Progenitor cell of endocrine pancreas (in vitro differentiated cells): Measurements from ENCODE around the gene TAF8. TPM values are rescaled to one million over a fixed set of nuclear protein-coding genes. Genes with fewer than 3 reads are reported as not detected.
A peak's percentile ranks its signal among the peaks of the same experiment; 100 is the strongest.

Source experiments
- DNase-seq: peaks from one replicate; pipeline ENCODE4 v3.0.0; 2021; ENCODE audit warnings: low spot score; ENCODE audit not compliant: unreplicated experiment
- H3K27ac Mint-ChIP-seq: 2 replicates; pipeline ENCODE4 v1.8.0; 2021; ENCODE audit warnings: mild to moderate bottlenecking, moderate library complexity, mixed read lengths
- H3K27me3 Mint-ChIP-seq: 2 replicates; pipeline ENCODE4 v1.8.0; 2021; ENCODE audit warnings: mixed read lengths
- H3K36me3 Mint-ChIP-seq: 2 replicates; pipeline ENCODE4 v1.8.0; 2022; ENCODE audit warnings: mixed read lengths; ENCODE audit not compliant: insufficient read depth
- H3K4me1 Mint-ChIP-seq: 2 replicates; pipeline ENCODE4 v1.8.0; 2021; ENCODE audit warnings: low read depth, mixed read lengths
- H3K4me3 Mint-ChIP-seq: 2 replicates; pipeline ENCODE4 v1.8.0; 2021; ENCODE audit warnings: low read depth, mild to moderate bottlenecking, moderate library complexity, mixed read lengths
- H3K9me3 Mint-ChIP-seq: 2 replicates; pipeline ENCODE4 v1.8.0; 2021; ENCODE audit warnings: low read depth, mixed read lengths
- total RNA-seq: library from RNA; stranded (reverse); gene quantifications from 2 replicates; pipeline ENCODE4 v1.2.1, GENCODE V29; 2021
- TF ChIP-seq, protein P1 (sequence below): fragments of 200-600 bp; sonication (generic); IDR thresholded peaks from one replicate; pipeline ENCODE4 v1.5.0; 2021; ENCODE audit warnings: antibody characterized with exemption, mild to moderate bottlenecking; ENCODE audit not compliant: unreplicated experiment

The TAF8 gene
- total RNA-seq, 1 donor from 2014 or later = 38.9 TPM

DNA sequence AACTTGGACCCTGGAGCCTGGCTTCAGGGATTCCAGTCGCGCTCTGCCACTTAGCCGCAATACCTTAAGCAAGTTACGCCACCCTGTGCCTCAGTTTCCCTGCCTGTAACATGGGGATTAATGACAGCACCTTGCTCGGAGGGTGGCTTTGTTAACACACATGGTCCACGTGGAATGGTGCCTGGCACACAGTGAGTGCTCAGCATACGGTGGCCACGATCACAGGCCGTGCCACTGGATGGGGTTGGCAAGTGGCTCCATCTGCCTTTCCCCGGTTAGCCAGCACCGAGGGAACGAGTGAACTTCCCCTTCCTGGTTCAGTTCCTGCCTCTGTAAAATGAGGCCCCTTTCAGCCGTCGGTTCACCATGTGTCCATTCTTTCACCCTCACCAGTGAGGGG is 74.9 kb downstream of the TAF8 start:
- peaks cover 8% of the 10 kb centered on the region for H3K36me3 Mint-ChIP-seq
- H3K4me1 Mint-ChIP-seq = no peaks in the 10 kb centered on the region
- TF ChIP-seq, protein P1, sequence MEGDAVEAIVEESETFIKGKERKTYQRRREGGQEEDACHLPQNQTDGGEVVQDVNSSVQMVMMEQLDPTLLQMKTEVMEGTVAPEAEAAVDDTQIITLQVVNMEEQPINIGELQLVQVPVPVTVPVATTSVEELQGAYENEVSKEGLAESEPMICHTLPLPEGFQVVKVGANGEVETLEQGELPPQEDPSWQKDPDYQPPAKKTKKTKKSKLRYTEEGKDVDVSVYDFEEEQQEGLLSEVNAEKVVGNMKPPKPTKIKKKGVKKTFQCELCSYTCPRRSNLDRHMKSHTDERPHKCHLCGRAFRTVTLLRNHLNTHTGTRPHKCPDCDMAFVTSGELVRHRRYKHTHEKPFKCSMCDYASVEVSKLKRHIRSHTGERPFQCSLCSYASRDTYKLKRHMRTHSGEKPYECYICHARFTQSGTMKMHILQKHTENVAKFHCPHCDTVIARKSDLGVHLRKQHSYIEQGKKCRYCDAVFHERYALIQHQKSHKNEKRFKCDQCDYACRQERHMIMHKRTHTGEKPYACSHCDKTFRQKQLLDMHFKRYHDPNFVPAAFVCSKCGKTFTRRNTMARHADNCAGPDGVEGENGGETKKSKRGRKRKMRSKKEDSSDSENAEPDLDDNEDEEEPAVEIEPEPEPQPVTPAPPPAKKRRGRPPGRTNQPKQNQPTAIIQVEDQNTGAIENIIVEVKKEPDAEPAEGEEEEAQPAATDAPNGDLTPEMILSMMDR = no peak
- no peak for DNase-seq
- H3K4me3 Mint-ChIP-seq = no peak overlapping the region
- H3K27me3 Mint-ChIP-seq = no peaks in the 10 kb centered on the region
- no peaks in the 10 kb centered on the region for H3K9me3 Mint-ChIP-seq
- no peak overlapping the region for H3K27ac Mint-ChIP-seq

DNA sequence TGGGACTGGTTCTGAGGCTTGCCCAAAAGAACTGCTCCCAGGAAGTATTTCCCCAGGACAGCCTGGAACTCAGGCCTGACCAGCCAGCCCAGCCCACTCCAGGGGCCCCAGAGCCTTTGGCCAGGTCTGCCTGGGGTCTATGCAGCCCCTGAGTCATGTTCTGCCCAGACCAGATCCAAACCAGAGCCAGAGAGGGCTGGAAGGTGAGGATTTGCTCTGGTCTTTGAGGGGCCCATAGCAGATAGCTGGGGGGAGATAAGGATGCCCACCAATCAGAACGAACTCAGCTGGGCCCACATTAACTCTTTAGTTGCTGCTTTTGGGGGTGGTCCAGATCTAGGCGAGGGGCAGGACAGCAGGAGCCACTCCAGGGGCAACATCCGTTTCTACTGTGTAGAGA is 75.3 kb downstream of the TAF8 start:
- TF ChIP-seq, protein P1 = no peak
- DNase-seq = no peak
- Mint-ChIP-seq H3K27me3 (no peaks in the 10 kb centered on the region), H3K4me1 (no peaks in the 10 kb centered on the region), H3K9me3 (no peaks in the 10 kb centered on the region), H3K27ac (no peak overlapping the region), H3K36me3 (peaks cover 8% of the 10 kb centered on the region), H3K4me3 (no peak overlapping the region)

DNA sequence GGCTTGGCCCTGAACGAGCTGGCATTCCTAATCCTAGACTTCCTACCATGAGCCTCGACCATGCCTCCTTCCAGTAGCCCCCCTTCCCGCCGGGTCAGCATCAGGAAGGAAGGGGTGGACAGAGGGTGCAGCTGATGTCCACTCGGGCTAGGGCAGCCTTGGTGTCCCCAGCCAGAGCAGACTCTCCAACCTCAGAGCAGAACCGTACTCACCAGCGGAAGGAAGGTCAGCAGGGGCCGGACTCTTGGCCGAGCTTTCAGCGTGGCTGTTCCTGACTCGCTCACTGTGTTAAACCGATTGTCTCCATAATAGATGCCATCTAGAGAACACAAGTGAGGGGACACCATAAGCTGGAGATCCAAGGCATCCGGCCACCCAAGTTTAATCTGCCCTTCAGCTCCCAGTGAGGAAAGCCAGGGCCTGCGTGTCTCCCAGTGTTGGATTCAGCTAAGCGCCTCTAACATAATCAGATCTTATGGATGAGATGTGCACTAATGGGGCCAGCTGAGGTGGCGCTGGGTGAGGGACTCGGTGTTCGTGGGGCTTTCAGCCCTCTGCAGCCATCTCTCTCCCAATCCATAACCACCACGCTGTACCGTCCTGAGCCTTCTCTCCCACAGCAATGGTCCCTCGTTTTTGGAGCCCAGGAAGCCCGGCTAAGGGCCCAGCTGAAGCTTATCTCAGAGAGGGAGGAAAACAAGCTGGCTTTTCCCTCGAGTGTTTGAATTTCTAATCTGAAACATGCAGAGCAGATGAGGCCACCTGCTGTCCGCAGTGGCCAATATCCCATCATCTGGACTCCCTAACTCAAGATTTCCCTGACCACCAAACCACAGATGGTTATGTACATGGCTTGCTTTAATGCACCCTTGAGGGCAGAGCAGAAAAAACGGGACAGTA is 78.4 kb downstream of the TAF8 start:
- DNase-seq = no peak
- H3K27me3 Mint-ChIP-seq = no peaks in the 10 kb centered on the region
- TF ChIP-seq, protein P1 = no peak
- no peaks in the 10 kb centered on the region for H3K9me3 Mint-ChIP-seq
- peak overlapping the region; percentile 24 for H3K27ac Mint-ChIP-seq
- H3K36me3 Mint-ChIP-seq = peaks cover 10% of the 10 kb centered on the region
- H3K4me1 Mint-ChIP-seq = no peaks in the 10 kb centered on the region
- no peak overlapping the region for H3K4me3 Mint-ChIP-seq

DNA sequence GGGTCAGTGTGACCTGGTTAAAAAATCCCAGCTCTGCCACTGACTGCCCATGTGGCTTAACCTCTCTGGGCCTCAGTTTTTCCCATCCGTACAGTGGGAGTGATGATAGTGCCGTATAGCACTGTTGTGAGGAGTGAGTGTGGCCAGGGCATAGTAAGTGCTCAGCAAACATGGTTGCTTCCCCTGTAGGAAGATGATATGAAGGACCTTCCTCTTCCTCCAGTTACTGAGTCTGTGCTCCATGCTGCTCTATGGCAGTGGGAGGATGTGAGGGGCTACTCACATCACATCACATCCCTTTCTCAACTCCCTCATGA is 79.0 kb downstream of the TAF8 start:
- DNase-seq = no peak
- H3K36me3 Mint-ChIP-seq = peaks cover 10% of the 10 kb centered on the region
- H3K4me3 Mint-ChIP-seq = no peak overlapping the region
- no peaks in the 10 kb centered on the region for H3K9me3 Mint-ChIP-seq
- no peaks in the 10 kb centered on the region for H3K4me1 Mint-ChIP-seq
- no peak overlapping the region for H3K27ac Mint-ChIP-seq
- TF ChIP-seq, protein P1 = no peak
- H3K27me3 Mint-ChIP-seq = no peaks in the 10 kb centered on the region

DNA sequence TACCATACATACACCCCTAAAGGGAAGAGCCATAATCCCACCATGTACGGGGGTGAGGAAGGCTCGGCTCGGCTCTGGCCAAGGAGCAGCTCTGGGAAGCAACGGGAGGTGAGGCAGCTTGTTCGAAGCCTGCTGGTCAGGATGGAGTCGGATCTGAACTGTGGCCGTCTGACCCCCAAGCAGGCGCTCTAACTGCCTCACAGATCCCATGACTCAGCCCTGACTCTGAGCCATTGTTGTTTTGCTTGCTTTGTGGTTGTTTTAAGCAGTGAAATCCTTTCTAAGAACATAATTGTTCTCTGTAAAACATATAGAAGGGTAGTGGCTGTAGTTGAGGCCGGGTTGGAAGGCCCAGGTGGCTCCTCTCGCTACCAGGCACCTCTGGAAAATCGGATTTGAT is 81.2 kb downstream of the TAF8 start:
- peak overlapping the region; percentile 78 for H3K27ac Mint-ChIP-seq
- no peaks in the 10 kb centered on the region for H3K9me3 Mint-ChIP-seq
- peaks cover 8% of the 10 kb centered on the region for H3K36me3 Mint-ChIP-seq
- H3K27me3 Mint-ChIP-seq = no peaks in the 10 kb centered on the region
- TF ChIP-seq, protein P1 = no peak
- no peak overlapping the region for H3K4me3 Mint-ChIP-seq
- peaks cover 1% of the 10 kb centered on the region for H3K4me1 Mint-ChIP-seq
- no peak for DNase-seq
